ENCODE data around the gene ABHD5. TPM values are rescaled to one million over a fixed set of nuclear protein-coding genes. Genes with fewer than 3 reads are reported as not detected.
A peak's percentile ranks its signal among the peaks of the same experiment; 100 is the strongest.

ABHD5 gene
- total and polyA plus RNA-seq, 2 of the 13 experiments (the other 11 are each of a cell fraction or from before 2014, with no cell fraction given) = 4.5 to 13.3 TPM

DNA sequence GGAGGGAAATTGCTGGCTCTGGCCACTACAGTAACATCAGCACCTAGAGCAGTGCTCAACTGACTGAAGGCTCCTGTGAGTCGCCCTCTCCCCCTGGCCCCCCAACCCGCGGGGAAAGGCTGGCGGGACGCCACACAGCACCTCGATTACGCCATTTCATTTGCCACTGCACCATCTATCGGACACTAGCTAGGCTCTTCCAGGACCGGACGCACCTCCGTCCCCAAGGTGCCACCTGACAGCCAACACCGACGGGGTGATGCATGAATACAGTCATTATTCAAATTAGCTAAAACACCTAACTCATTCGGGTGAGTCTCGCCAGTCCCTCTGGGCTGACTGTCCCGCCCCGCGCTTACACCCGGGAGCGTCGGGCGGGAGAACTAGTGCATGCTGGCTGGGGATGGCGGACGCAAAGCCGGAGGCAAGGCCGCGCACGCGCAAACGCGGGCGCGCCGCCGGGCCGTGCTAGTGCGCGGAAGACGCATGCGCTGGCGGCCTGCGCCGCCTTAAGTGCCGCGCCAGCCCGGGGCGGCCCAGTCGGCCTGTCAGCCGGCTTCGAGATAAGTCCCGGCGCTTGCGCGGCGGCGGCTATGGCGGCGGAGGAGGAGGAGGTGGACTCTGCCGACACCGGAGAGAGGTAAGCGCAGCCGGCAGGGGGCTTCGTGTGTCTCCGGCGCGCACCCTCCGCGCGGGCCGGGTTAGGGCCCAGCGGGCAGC, at the start of gene ABHD5 (continued):
- TF ChIP-seq KMT2B (CRISPR knock-in tag; IDR thresholded peaks at IDR 0.05) (peak; percentile 79), ZSCAN9 (CRISPR knock-in tag; IDR thresholded peaks at IDR 0.05; ENCODE audit: borderline replicate concordance) (peak; percentile 67), REPIN1 (CRISPR knock-in tag; IDR thresholded peaks at IDR 0.05; ENCODE audit: borderline replicate concordance, low read depth) (peak; percentile 83), ZNF510 (CRISPR knock-in tag; IDR thresholded peaks at IDR 0.05; ENCODE audit: low read depth) (peak; percentile 91; the same call in 1 of the 2 replicates), ZEB1 (IDR thresholded peaks at IDR 0.05; ENCODE audit: insufficient replicate concordance, low read depth) (no peak), ZNF616 (CRISPR knock-in tag; IDR thresholded peaks at IDR 0.05; ENCODE audit: low read depth) (peak; percentile 89; the same call in 1 of the 2 replicates), ZNF660 (CRISPR knock-in tag; IDR thresholded peaks at IDR 0.05; ENCODE audit: borderline replicate concordance, low read depth) (no peak), NFAT5 (CRISPR knock-in tag; IDR thresholded peaks at IDR 0.05) (peak; percentile 83; the same call in 1 of the 2 replicates), ARID5B (CRISPR knock-in tag; IDR thresholded peaks at IDR 0.05) (peak; percentile 53), FOXP1 (IDR thresholded peaks at IDR 0.05) (no peak), FOXP1 (CRISPR knock-in tag; IDR thresholded peaks at IDR 0.05) (no peak)
- TF ChIP-seq, protein P1, sequence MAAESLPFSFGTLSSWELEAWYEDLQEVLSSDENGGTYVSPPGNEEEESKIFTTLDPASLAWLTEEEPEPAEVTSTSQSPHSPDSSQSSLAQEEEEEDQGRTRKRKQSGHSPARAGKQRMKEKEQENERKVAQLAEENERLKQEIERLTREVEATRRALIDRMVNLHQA (CRISPR knock-in tag; IDR thresholded peaks at IDR 0.05) = no peak
- TF ChIP-seq, protein P2, sequence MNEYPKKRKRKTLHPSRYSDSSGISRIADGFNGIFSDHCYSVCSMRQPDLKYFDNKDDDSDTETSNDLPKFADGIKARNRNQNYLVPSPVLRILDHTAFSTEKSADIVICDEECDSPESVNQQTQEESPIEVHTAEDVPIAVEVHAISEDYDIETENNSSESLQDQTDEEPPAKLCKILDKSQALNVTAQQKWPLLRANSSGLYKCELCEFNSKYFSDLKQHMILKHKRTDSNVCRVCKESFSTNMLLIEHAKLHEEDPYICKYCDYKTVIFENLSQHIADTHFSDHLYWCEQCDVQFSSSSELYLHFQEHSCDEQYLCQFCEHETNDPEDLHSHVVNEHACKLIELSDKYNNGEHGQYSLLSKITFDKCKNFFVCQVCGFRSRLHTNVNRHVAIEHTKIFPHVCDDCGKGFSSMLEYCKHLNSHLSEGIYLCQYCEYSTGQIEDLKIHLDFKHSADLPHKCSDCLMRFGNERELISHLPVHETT (CRISPR knock-in tag; conservative IDR thresholded peaks at IDR 0.05) = 0 out of 2 replicates have a peak, but pooled peaks have one; percentile 28
- TF ChIP-seq, protein P3, sequence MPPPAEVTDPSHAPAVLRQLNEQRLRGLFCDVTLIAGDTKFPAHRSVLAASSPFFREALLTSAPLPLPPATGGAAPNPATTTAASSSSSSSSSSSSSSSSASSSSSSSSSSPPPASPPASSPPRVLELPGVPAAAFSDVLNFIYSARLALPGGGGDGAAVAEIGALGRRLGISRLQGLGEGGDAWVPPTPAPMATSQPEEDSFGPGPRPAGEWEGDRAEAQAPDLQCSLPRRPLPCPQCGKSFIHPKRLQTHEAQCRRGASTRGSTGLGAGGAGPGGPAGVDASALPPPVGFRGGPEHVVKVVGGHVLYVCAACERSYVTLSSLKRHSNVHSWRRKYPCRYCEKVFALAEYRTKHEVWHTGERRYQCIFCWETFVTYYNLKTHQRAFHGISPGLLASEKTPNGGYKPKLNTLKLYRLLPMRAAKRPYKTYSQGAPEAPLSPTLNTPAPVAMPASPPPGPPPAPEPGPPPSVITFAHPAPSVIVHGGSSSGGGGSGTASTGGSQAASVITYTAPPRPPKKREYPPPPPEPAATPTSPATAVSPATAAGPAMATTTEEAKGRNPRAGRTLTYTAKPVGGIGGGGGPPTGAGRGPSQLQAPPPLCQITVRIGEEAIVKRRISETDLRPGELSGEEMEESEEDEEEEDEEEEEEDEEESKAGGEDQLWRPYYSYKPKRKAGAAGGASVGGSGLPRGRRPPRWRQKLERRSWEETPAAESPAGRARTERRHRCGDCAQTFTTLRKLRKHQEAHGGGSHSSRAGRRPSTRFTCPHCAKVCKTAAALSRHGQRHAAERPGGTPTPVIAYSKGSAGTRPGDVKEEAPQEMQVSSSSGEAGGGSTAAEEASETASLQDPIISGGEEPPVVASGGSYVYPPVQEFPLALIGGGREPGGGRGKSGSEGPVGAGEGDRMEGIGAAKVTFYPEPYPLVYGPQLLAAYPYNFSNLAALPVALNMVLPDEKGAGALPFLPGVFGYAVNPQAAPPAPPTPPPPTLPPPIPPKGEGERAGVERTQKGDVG (CRISPR knock-in tag; IDR thresholded peaks at IDR 0.05; ENCODE audit: borderline replicate concordance) = peak; percentile 64; the same call in 1 of the 2 replicates

Data from HepG2 (cell line).